NCI-H2227 (cell line): ENCODE results near the gene ERRFI1.
"Not testable (repeated sequence)": the region's sequence is repeated elsewhere in the genome, so short reads cannot be mapped to it uniquely, and the experiment has no call there.

Source experiments
- DNase-seq: peaks from one replicate; lab custom pipeline; 2025; ENCODE audit not compliant: unreplicated experiment; lab: John Stamatoyannopoulos, UW

ERRFI1 gene

DNA sequence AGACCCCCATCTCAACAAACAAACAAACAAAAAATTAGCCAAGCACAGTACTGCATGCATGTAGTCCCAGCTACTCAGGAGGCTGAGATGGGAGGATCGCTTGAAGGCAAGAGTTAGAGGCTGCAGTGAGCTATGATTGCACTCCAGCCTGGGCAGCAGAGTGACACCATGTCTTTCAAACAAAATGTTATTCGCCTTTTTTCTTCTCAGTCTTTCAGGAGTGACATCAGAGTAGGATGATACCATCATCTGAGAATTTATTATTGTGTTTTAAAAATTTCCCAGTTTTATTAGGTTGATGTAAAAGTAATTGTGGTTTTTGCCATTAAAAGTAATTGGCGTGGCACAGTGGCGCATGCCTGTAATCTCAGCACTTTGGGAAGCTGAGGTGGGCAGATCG, 53.8 kb downstream of the ERRFI1 start:
- DNase-seq, result no peak

DNA sequence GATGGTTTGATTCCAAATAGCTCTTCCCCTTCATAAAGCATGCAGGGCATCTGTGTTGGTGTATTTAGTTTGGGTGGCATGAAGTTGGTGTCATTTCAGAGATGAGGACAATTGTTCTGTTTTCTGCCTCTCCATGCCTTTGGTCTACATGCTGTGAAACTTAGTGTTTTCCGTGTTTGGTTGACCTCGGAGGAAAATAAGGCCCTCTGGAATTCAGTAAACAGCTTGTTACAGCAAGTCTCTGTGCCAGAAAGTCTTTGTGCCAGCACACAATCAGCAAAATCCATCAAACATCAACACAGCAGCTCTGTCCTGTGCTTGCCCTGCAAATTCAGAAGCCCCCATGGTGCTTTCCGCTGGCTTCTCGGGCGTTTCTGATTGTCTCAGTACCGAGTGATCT, 55.1 kb downstream of the ERRFI1 start:
- DNase-seq, result no peak

DNA sequence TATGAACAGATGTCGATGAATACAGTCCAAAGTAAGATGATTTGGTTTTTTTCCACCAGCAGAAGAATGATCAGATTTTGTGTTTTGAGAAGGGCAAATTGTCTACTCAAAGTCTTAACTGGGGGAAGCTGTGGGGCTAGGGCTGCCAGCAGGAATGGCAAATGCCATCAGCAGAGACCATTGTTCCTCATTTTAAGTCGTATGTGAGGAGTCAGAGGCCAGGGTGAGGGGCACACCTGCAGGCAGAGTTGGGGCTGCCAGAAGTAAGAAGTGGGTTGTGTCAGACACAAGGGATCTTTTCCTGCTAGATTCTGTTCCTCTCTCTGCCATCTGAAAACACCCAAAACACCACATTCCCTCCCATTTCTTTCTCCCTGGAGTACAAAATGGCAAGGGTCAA, 55.9 kb downstream of the ERRFI1 start:
- no peak for DNase-seq

- DNase-seq, result no peak
Observed at GRCh38 chr1:7967651-7968050, 58.5 kb downstream of the ERRFI1 start.

DNA sequence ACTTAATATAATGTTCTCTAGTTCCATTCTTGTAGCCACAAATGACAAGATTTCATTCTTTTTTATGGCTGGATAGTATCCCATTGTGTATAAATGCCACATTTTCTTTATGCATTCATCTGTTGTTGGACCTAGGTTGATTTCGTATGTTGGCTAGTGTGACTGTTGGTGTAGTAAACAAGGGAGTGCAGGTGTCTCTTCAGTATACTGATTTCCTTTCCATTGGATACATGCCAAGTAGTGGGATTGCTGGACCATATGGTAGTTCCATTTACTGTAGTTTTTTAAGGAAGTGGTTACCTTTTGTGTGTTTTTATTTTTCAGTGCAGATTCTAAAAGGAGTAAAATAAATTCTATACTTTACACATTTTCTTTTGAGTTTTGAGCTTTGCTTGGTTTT, 58.9 kb downstream of the ERRFI1 start:
- no peak for DNase-seq

GRCh38 chr1:7964476-7964875, 61.6 kb downstream of the ERRFI1 start:
- no peak for DNase-seq

GRCh38 chr1:7963841-7964240, 62.3 kb downstream of the ERRFI1 start:
- DNase-seq, result not testable (repeated sequence)

- DNase-seq, result not testable (repeated sequence)
Observed at GRCh38 chr1:7963378-7963730, 62.8 kb downstream of the ERRFI1 start.

DNA sequence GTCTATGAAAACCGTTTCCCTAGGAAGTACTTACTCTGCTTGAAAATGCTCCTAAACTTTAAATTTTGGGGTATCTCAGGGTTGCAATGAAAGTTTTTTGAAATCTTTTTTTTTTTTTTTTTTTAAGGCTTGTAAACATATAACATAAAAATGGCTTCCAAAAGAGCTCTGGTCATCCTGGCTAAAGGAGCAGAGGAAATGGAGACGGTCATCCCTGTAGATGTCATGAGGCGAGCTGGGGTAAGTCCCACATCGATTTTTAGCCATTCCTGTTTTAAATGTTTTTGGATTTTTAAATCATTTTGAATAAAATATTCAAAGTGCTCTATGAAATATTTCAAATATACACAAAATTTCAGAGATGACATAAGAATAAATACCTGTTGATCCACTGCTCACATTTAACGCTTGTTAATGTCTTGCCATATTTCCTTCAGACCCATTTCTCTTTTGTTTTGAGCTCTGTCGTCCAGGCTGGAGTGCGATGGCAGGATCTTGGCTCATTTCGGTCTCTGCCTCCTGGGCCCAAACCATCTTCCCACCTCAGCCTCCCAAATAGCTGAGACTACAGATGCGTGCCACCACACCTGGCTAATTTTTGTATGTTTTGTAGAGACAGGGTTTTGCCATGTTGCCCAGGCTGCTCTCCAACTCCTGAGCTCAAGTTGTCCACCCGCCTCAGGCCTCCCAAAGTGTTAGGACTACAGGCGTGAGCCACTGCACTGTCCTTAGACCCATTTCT, 63.3 kb downstream of the ERRFI1 start:
- no peak for DNase-seq

DNA sequence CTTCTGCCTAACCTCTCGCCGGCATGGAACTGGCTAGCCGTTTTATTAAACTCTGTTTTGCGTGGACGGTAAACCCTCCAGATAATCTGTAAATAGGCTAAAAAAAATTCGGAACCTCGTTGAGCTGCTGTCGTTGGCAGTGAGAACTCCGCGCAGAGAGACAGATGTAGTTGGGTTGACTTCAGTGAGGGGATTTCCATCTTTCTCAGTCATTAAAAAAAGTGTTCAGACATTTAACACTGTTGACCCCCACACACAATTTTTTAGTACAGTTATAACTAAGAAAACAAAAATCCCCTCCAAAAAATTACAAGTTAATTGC, 64.1 kb downstream of the ERRFI1 start:
- no peak for DNase-seq
